ENCODE data around the gene MYL12A.

The MYL12A gene

GRCh38 chr18:3248062-3248657 is 559 bp downstream of the MYL12A start:
- TF ChIP-seq, protein P1, sequence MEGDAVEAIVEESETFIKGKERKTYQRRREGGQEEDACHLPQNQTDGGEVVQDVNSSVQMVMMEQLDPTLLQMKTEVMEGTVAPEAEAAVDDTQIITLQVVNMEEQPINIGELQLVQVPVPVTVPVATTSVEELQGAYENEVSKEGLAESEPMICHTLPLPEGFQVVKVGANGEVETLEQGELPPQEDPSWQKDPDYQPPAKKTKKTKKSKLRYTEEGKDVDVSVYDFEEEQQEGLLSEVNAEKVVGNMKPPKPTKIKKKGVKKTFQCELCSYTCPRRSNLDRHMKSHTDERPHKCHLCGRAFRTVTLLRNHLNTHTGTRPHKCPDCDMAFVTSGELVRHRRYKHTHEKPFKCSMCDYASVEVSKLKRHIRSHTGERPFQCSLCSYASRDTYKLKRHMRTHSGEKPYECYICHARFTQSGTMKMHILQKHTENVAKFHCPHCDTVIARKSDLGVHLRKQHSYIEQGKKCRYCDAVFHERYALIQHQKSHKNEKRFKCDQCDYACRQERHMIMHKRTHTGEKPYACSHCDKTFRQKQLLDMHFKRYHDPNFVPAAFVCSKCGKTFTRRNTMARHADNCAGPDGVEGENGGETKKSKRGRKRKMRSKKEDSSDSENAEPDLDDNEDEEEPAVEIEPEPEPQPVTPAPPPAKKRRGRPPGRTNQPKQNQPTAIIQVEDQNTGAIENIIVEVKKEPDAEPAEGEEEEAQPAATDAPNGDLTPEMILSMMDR (IDR thresholded peaks at IDR 0.05; ENCODE audit: insufficient read depth, low read depth, low read length, missing control alignments): no peak
- peak overlapping the region; percentile 86 for H3K4me3 ChIP-seq (ENCODE audit: low read length)
- no peak for DNase-seq (ENCODE audit: low read depth)

GRCh38 chr18:3248658-3249359 is 1.2 kb downstream of the MYL12A start:
- DNase-seq (ENCODE audit: low read depth): peak; percentile 80
- H3K4me3 ChIP-seq (ENCODE audit: low read length): peak overlapping the region; percentile 86

GRCh38 chr18:3250237-3251107 is 2.9 kb downstream of the MYL12A start:
- DNase-seq (ENCODE audit: low read depth): peak; percentile 78
- TF ChIP-seq, protein P1 (IDR thresholded peaks at IDR 0.05; ENCODE audit: insufficient read depth, low read depth, low read length, missing control alignments): no peak
- no peak overlapping the region for H3K4me3 ChIP-seq (ENCODE audit: low read length)

More at GRCh38 chr18:3248658-3249359, 1.2 kb downstream of the MYL12A start:
- TF ChIP-seq, protein P1 (IDR thresholded peaks at IDR 0.05; ENCODE audit: insufficient read depth, low read depth, low read length, missing control alignments): no peak

DNA sequence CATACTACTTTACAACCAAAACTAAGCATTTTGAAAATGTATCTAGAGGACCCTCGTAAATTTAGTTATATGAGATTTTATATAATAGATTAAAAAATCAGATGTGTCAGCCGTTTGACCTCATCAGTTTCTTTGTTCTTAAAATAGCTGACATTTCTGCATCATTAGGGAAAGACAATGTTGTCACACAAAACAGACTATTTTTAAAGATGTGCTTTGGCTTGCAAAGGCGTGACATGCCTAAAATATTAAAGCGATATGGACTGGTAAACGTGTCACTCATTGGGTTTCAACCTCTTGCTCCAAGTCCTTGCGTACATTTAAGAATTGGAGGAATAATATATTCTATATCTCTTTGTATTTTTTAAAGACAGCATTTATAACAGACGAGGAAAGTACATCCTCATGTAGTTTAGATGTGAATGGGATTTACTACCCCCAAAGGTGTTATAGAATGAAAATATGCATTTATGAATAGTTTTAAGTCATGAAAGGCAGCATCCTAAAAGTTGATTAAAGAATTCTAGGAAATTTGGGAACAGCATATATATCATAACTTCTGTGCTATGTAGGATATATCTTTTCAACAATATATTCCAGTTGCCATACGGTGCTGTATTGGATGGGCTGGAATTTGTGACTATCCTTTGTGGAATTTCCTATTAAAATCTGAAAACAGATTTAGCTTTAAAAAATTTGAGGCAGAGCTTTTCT is 3.8 kb downstream of the MYL12A start:
- TF ChIP-seq, protein P1 (IDR thresholded peaks at IDR 0.05; ENCODE audit: insufficient read depth, low read depth, low read length, missing control alignments): no peak
- no peak for DNase-seq (ENCODE audit: low read depth)
- H3K4me3 ChIP-seq (ENCODE audit: low read length): no peak overlapping the region

- no peak for DNase-seq (ENCODE audit: low read depth)
- H3K4me3 ChIP-seq (ENCODE audit: low read length): no peak overlapping the region
- TF ChIP-seq, protein P1 (IDR thresholded peaks at IDR 0.05; ENCODE audit: insufficient read depth, low read depth, low read length, missing control alignments): no peak
Observed at GRCh38 chr18:3251963-3252277, 4.3 kb downstream of the MYL12A start.

GRCh38 chr18:3252843-3253242 is 5.2 kb downstream of the MYL12A start:
- H3K4me3 ChIP-seq (ENCODE audit: low read length): no peak overlapping the region
- TF ChIP-seq, protein P1 (IDR thresholded peaks at IDR 0.05; ENCODE audit: insufficient read depth, low read depth, low read length, missing control alignments): no peak
- DNase-seq (ENCODE audit: low read depth): no peak
